ENCODE data around the gene DCTD.

DNA sequence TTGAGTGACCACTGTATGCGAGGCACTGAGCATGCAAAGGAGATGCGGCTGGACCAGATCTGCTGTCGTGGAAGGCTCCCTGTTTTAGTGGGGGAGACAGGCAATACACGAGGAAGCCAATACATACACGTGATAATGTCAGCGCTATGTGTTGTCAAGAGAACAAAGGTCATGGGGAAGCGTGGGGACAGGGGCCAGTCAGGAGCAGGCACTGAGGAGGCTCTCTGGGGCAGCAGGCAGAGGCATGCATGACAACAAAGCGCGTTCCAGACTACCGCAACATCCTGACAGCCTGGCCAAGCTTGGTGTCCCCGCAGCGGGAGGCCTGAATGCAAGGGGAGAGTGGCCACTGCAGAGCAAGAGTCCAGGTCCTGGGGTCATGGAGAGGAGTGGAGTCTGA is 61.9 kb downstream of the DCTD start:
- TF ChIP-seq, protein P1, sequence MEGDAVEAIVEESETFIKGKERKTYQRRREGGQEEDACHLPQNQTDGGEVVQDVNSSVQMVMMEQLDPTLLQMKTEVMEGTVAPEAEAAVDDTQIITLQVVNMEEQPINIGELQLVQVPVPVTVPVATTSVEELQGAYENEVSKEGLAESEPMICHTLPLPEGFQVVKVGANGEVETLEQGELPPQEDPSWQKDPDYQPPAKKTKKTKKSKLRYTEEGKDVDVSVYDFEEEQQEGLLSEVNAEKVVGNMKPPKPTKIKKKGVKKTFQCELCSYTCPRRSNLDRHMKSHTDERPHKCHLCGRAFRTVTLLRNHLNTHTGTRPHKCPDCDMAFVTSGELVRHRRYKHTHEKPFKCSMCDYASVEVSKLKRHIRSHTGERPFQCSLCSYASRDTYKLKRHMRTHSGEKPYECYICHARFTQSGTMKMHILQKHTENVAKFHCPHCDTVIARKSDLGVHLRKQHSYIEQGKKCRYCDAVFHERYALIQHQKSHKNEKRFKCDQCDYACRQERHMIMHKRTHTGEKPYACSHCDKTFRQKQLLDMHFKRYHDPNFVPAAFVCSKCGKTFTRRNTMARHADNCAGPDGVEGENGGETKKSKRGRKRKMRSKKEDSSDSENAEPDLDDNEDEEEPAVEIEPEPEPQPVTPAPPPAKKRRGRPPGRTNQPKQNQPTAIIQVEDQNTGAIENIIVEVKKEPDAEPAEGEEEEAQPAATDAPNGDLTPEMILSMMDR (IDR thresholded peaks at IDR 0.05): no peak
- TF ChIP-seq POLR2A (IDR thresholded peaks at IDR 0.05) (no peak), EP300 (IDR thresholded peaks at IDR 0.05) (no peak), POLR2AphosphoS5 (IDR thresholded peaks at IDR 0.05) (no peak)
